CD4-positive, alpha-beta T cell treated with Interleukin-4 for 1 hour (primary cell): Measurements from ENCODE around the gene YIF1A.
"Not testable (repeated sequence)": the region's sequence is repeated elsewhere in the genome, so short reads cannot be mapped to it uniquely, and the experiment has no call there.

Experiments
- DNase-seq, 2 donors: peaks; one replicate each; pipeline ENCODE4 v3.0.0-alpha.2; 2020 to 2022

The YIF1A gene

GRCh38 chr11:66326261-66327111, 37.5 kb upstream of the YIF1A start:
- peak; percentile 34 to 35 for DNase-seq

- no peak for DNase-seq
Observed at GRCh38 chr11:66325263-66325671, 36.3 kb upstream of the YIF1A start.

- no peak for DNase-seq
Observed at GRCh38 chr11:66324664-66325063, 35.7 kb upstream of the YIF1A start.

GRCh38 chr11:66323684-66324083, 34.7 kb upstream of the YIF1A start:
- DNase-seq, result no peak

GRCh38 chr11:66322732-66323427, 33.9 kb upstream of the YIF1A start:
- no peak for DNase-seq

- DNase-seq, result no peak
Observed at GRCh38 chr11:66321606-66322005, 32.7 kb upstream of the YIF1A start.

- not testable (repeated sequence) for DNase-seq
Observed at GRCh38 chr11:66320748-66321147, 31.8 kb upstream of the YIF1A start.

GRCh38 chr11:66320289-66320688, 31.3 kb upstream of the YIF1A start:
- not testable (repeated sequence) for DNase-seq

- DNase-seq, result no peak
Observed at GRCh38 chr11:66318600-66318970, 29.6 kb upstream of the YIF1A start.

- DNase-seq, result peak; percentile 73 to 88
Observed at GRCh38 chr11:66317723-66318599, 29.0 kb upstream of the YIF1A start.

- peak; percentile 29 to 62 for DNase-seq
Observed at GRCh38 chr11:66317322-66317722, 28.4 kb upstream of the YIF1A start.

- DNase-seq, result no peak
Observed at GRCh38 chr11:66316849-66317251, 27.9 kb upstream of the YIF1A start, which contains the start of gene CD248. Gene CD248, minus strand, starts transcription at chr11:66317044. Its CDS starts 17 bp downstream, at chr11:66317027.

GRCh38 chr11:66315921-66316811, 27.2 kb upstream of the YIF1A start:
- DNase-seq, result no peak

GRCh38 chr11:66315498-66315885, 26.5 kb upstream of the YIF1A start:
- no peak for DNase-seq

GRCh38 chr11:66314561-66315497, 25.9 kb upstream of the YIF1A start:
- no peak for DNase-seq

- DNase-seq, result no peak
Observed at GRCh38 chr11:66314186-66314501, 25.2 kb upstream of the YIF1A start.

GRCh38 chr11:66313321-66314185, 24.6 kb upstream of the YIF1A start:
- DNase-seq, result no peak

GRCh38 chr11:66312549-66313320, 23.8 kb upstream of the YIF1A start:
- DNase-seq, result peak; percentile 98 to 99

- DNase-seq, result peak; percentile 98 to 99
Observed at GRCh38 chr11:66311965-66312548, 23.1 kb upstream of the YIF1A start.
